GM20000 (cell line): Measurements from ENCODE around the gene TMCC1.

Source experiments
- DNase-seq: peaks from one replicate; pipeline ENCODE4 v3.0.0; 2012; ENCODE audit warnings: low spot score
- TF ChIP-seq, protein P1 (sequence below): IDR thresholded peaks from 2 replicates; pipeline ENCODE4 v1.5.1; 2012; ENCODE audit warnings: mild to moderate bottlenecking, control low read depth; ENCODE audit errors: extremely low read depth, missing control alignments

TMCC1 gene

DNA sequence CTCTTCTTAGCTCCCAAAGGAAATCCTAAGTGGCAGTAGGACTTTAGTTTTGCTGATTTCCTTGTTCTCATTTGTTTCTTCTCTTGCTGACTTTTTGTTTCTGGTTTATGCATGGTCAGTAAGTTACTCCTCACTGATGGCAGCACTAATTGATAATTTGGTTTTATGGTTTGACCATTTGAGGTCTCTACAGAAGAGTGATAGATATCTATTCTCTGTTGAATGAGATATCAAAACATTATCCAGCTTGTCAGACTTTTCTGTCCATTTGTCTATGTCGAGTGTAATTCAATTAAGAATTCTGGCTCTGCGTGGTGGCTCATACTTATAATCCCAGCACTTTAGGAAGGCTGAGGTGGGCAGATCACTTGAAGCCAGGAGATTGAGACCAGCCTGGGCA lies 202.5 kb downstream of the TMCC1 start:
- no peak for DNase-seq
- TF ChIP-seq, protein P1, sequence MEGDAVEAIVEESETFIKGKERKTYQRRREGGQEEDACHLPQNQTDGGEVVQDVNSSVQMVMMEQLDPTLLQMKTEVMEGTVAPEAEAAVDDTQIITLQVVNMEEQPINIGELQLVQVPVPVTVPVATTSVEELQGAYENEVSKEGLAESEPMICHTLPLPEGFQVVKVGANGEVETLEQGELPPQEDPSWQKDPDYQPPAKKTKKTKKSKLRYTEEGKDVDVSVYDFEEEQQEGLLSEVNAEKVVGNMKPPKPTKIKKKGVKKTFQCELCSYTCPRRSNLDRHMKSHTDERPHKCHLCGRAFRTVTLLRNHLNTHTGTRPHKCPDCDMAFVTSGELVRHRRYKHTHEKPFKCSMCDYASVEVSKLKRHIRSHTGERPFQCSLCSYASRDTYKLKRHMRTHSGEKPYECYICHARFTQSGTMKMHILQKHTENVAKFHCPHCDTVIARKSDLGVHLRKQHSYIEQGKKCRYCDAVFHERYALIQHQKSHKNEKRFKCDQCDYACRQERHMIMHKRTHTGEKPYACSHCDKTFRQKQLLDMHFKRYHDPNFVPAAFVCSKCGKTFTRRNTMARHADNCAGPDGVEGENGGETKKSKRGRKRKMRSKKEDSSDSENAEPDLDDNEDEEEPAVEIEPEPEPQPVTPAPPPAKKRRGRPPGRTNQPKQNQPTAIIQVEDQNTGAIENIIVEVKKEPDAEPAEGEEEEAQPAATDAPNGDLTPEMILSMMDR, result no peak

DNA sequence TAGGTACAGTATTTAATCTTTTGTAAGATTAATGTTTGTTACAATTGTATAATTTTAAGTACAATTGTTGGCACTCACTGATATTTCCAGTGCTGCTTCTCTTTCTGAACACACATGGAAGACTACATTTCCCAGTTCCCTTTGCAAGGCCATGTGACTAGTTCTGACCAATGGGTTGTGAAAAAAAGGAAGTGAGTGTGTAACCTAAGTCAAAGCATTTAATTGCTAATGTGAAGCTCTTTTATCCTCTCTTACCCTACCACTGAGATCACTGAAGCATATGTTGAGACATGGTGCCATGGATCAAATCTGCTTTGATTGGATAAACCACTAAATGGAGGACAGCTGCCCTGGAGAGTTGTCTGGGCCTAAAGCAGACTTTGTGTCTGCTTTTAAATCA lies 203.1 kb downstream of the TMCC1 start:
- DNase-seq, result peak; percentile 60
- TF ChIP-seq, protein P1, result no peak

DNA sequence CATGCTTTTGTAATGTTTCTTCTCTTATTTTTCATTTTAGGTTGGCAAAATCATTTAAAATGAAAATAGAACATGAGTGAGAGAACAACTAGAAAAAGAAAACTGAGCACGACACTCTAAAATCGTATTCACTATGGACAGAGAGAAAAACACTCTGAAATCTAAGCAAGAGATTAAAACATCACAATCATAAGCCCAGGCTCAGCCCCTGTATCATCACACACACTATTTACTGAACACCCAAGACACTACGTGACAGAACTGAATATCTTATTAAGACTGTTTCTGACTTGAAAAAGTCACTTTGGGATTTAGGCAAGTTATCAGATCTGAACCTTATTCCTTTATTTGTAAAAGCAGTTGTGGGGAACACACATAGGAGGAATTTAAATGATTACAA lies 204.5 kb downstream of the TMCC1 start:
- DNase-seq, result no peak

DNA sequence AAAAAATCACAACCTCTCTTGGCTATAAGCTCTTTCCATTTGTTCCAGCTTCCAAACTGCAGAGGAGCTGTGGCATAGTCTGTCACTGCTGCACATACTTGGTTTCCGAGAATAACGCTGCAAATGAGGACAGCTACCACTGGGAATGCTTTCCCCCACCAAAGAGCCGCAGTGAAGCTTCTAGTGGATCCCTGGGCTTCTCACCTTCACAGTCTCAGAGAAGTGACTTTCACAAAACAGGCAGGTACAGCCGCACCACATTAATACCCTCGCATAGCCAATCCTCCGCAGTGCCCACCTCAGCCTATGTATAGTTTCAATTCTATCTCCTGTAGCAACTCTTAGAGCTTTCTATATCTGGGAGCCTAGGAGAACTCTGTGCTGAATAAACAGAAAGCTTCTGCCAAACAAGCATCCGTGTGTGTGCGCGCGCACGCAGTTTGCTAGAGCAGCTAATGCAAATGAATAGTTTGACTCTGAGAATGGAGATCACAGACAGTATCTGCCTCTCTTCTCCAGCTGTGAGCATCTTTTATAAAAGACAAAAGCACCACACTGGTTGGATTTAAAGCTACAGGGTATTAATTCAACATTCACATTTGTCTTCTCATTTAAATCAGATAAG lies 205.1 kb downstream of the TMCC1 start:
- TF ChIP-seq, protein P1, result no peak
- no peak for DNase-seq

More for the DNA sequence above, 204.5 kb downstream of the TMCC1 start:
- TF ChIP-seq, protein P1, result no peak

DNA sequence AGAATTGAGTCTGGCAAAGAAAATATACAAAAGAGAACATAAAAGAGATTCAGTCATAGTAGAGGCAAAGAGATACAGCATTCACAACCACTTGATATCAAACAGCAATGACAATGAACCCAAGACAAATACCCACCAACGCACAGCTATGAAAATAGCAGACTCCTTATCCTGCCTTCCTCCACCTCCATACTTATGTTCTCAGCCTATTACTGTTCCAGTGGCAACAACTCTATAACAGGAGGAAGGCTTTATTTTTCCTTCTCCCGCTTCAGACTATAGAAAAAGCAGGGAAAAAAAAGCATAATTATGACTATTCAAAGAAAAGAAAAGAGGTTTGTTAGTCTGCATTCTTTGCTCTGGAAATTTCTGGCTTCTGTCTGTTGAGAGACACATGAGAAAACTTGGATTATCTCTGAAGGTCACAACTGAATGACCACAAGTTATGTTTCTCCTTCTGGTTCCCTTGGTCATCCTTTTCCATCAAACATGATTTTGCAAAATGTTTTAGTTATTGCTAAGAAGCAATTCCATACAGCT lies 205.9 kb downstream of the TMCC1 start:
- TF ChIP-seq, protein P1, result no peak
- DNase-seq, result no peak

DNA sequence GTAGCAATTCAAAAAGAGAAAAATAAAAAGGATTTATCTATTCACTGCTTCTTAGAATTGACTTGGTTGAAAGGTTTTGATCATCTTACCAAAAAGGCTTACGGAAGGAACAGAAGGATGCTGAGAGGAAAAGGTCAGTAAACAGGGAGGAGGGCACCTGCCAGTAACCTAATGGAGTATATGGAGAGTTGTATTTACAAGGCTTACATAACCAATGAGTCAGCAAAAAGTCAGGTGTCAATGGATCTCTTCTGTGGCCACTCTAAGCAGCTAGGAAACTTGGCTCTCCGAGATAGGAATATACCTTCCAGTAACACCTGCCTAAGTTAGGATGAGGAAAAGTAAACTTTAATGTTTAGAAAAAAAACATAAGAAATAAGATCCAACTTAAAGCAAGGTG lies 206.6 kb downstream of the TMCC1 start:
- DNase-seq, result no peak
- TF ChIP-seq, protein P1, result no peak

DNA sequence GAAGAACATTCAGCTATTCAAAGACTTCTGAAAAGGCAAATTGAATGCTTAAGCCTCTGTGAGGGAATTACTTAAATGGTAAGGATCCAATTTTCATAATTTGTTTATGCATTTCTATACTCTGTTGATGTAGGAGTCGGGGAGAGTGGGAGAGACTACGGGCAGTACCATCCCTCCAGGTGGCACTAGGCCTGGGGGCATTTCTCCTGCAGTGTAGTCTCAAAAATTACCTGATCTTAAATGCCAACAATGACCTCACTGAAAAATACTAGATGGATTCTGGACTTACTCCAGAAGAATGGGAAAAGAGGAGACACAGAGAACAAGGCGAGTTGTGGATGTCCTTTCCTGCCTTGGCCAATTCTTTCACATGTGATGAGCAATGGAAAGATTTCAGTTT lies 209.2 kb downstream of the TMCC1 start:
- TF ChIP-seq, protein P1, result no peak
- no peak for DNase-seq
